ENCODE measurements around the gene PIP5K1C.

The PIP5K1C gene, protein sequence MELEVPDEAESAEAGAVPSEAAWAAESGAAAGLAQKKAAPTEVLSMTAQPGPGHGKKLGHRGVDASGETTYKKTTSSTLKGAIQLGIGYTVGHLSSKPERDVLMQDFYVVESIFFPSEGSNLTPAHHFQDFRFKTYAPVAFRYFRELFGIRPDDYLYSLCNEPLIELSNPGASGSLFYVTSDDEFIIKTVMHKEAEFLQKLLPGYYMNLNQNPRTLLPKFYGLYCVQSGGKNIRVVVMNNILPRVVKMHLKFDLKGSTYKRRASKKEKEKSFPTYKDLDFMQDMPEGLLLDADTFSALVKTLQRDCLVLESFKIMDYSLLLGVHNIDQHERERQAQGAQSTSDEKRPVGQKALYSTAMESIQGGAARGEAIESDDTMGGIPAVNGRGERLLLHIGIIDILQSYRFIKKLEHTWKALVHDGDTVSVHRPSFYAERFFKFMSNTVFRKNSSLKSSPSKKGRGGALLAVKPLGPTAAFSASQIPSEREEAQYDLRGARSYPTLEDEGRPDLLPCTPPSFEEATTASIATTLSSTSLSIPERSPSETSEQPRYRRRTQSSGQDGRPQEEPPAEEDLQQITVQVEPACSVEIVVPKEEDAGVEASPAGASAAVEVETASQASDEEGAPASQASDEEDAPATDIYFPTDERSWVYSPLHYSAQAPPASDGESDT

DNA sequence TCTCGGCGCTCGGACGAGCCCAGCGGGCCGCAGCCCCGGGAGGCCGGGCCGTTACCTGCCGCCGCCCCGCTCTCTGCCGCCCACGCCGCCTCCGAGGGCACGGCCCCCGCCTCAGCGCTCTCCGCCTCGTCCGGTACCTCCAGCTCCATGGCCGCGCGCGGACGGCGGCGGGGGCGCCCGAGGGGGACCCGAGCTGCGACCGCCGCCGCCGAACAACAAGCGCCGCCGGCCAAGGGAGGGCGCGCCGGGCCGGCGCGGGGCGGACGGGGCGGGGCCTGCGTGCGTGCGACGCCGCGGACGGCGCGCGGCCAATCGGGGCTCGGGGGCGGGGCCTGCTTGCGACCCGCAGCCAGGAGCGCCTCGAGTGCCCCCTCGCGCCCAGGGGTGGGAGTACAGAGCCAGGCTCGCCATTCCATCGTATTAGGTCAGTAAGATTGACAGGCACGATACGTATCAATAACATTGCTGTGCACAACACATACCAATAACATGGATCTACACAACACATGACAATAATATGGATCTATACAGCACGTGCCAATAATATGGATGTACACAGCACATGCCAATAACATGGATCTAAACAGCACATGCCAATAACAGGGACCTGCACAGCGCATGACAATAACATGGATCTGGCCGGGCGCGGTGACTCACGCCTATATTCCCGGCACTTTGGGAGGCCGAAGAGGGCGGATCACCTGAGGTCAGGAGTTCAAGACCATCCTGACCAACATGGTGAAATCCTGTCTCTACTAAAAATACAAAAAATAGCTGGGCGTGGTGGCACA lies at the start of gene PIP5K1C:
PIP5K1C (minus strand) TSS at position 227 of the 791 bp plus-strand sequence; CDS start at position 149, 78 bp downstream.
- DNase-seq (ENCODE audit: low spot score) = peak; percentile 99

DNA sequence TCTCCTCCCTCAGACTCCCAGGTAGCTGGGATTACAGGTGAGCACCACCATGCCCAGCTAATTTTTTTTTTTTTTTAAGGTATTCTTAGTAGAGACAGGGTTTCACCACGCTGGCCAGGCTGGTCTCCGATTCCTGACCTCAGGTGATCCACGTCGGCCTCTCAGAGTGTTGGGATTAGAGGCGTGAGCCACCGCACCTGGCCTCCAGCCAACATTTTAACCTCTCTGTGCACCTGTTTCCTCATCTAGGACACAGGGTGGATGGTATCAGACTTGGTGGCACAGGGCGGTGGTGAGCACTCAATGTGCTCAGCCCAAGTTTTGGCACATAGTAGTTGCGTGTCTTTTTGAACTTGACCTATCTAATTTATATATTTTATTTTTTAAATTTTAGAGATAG lies 48.7 kb upstream of the PIP5K1C start:
- DNase-seq (ENCODE audit: low spot score) = no peak

DNA sequence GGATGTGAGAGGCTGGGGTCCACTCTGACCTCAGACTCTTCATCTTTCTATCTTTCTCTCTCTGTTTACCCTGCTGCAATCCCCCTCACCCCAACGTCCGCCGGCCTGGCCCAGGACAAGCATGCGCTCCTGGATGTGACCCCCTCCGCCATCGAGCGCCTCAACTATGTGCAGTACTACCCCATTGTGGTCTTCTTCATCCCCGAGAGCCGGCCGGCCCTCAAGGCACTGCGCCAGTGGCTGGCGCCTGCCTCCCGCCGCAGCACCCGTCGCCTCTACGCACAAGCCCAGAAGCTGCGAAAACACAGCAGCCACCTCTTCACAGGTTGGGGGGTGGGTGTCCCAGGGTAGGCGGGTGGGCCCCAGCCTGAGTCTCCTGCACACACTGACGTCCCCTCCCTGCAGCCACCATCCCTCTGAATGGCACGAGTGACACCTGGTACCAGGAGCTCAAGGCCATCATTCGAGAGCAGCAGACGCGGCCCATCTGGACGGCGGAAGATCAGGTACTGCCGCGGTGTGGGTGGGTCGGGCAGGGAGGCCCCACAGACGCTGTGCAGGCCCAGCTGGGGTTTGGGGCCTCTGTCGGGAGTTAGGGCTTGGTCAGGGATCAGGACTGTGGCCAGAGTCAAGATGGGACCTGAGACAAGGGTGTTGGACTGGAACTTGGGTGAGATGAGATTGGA lies 46.2 kb upstream of the PIP5K1C start:
- no peak for DNase-seq (ENCODE audit: low spot score)

DNA sequence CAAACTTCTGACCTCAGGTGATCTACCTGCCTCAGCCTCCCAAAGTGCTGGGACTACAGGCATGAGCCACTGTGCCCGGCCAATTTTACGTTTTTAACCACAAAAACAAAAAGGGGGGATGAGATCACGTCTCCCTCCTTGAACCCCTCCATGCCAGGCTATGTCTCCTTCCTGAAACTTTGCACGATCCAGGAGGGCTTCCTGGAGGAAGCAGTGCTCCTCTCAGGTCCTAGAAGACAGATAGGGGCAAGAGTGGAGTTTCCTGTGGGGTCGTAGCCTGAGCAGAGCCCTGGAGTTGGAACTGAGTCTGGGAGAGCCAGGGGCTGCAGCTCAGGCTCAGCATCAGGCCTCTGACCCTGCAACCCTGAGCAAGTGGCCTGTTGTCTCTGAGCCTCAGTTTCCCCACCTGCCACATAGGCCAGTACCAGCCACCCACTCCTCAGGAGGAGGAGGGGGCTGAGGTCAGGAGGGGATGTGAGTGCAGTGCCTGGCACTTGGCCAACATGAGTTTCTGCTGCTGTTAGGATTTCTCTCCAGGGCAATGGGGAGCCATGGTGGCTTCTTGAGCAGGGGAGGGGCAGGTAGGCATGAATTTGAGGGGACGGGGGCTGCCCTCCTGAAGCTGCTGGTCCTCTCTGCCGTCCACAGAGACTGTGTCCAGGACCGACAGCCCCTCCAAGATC lies 45.2 kb upstream of the PIP5K1C start:
- DNase-seq (ENCODE audit: low spot score) = no peak

DNA sequence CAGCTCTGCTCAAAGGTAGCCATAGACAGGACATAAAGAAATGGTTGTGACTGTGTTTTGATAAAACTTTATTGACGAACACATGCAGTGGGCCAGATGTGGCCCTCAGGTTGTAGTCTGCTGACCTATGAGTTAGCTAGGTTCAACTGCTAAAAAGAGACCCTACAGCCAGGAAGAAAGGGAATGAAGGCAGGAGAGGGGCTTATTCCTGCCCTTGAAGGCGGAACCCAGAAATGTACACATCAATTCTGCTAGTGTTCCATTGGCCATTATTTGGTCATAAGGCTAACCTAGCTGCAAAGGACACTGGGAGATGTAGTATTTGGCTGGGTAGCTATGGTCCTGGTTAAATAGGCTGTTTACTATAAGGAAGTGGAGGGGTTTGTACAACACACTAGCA lies 43.2 kb upstream of the PIP5K1C start:
- no peak for DNase-seq (ENCODE audit: low spot score)

DNA sequence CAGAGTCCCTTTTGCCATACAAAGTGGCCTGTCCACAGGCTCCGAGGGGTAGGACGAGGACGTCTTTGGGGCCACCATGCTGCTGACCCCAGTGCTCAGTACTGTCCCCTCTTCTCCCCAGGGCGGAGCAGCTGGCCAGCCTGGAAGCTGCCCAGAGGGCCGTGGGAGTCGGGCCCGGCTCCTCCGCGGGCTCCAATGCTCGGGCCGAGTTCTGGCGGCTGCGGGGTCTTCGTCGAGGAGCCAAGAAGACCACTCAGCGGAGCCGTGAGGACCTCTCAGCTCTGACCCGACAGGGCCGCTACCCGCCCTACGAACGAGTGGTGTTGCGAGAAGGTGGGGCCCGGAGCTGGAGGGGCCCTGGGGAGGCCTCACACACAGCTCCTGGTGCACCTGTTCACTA lies 40.2 kb upstream of the PIP5K1C start:
- DNase-seq (ENCODE audit: low spot score) = no peak

DNA sequence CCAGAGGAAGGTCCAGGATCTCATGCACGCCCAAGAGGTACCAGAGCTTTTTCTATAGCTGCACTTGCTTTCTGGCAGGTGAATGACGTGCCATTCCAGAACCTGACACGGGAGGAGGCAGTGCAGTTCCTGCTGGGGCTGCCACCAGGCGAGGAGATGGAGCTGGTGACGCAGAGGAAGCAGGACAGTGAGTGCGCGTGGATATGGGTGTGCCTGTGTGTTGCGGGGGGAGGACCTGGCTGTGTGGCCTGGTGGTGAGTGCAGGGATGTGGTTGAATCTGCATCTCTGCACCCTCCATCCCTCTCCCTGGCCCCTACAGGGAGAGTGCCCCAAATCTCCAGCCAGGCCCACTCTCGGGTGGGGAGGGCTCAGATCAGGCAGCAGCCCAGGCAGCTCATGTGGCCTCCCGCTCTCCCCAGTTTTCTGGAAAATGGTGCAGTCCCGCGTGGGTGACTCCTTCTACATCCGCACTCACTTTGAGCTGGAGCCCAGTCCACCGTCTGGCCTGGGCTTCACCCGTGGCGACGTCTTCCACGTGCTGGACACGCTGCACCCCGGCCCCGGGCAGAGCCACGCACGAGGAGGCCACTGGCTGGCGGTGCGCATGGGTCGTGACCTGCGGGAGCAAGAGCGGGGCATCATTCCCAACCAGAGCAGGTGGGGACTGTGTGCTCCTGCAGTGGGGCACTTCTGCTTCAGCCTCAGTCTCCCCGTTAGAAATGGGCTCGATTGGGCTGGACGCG lies 38.4 kb upstream of the PIP5K1C start:
- DNase-seq (ENCODE audit: low spot score) = no peak

DNA sequence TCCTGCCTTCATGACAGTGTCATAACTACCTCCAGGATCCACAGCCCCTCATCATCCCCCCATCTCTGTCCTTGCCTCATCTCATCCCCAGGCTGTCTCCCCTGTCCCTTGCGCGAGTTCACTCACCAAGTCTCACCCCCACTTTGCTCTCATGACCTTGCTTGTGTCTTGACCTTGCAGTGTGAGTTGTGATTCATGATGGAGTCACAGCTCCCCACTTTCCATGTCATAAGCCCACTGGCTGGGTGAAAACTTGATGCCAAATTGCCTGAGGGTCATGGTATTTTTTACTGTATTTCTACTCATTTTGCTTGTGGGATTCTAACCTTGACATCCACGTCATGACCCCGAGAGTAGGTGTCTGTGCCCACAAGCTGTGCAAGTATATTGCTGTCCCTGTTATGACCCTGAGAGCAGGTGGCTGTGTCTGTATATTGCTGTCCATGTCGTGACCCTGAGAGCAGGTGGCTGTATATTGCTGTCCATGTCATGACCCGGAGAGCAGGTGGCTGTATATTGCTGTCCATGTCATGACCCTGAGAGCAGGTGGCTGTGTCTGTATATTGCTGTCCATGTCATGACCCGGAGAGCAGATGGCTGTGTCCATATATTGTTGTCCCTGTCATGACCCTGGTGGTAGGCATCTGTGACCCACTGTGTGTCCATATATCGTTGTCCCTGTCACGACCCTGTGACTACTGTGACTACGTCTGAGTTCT lies 37.4 kb upstream of the PIP5K1C start:
- no peak for DNase-seq (ENCODE audit: low spot score)

DNA sequence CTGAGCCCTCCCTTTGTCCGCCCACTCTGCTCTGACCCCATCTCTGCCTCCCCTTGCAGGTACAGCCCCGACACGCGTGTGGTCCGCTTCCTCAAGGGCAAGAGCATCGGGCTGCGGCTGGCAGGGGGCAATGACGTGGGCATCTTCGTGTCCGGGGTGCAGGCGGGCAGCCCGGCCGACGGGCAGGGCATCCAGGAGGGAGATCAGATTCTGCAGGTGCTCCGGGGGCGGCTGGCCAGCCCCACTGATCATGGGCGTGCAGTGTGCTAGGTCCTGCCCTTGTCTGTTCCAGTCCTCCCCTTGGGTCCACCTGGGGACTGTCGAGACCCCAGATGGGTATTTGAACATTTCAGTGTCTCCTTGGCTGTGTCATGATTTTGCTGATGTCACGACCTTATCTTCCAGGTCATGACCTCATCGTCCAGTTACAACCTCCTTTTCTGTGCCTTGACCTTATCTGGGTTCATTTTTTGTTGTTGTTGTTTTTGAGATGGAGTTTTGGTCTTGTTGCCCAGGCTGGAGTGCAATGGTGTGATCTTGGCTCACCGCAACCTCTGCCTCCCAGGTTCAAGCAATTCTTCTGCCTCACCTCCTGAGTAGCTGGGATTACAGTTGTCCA lies 35.9 kb upstream of the PIP5K1C start:
- DNase-seq (ENCODE audit: low spot score) = no peak

DNA sequence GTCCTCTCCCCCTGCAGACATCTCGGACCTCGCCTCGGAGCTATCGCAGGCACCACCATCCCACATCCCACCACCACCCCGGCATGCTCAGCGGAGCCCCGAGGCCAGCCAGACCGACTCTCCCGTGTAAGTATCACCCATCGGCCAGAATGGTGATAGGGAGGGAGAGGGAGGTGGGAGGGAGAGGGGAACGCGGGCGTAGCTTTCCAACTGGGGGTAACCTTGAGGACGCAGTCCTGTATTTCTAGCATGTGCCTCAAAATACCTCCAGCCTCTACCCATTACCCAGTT lies 34.0 kb upstream of the PIP5K1C start:
- no peak for DNase-seq (ENCODE audit: low spot score)

DNA sequence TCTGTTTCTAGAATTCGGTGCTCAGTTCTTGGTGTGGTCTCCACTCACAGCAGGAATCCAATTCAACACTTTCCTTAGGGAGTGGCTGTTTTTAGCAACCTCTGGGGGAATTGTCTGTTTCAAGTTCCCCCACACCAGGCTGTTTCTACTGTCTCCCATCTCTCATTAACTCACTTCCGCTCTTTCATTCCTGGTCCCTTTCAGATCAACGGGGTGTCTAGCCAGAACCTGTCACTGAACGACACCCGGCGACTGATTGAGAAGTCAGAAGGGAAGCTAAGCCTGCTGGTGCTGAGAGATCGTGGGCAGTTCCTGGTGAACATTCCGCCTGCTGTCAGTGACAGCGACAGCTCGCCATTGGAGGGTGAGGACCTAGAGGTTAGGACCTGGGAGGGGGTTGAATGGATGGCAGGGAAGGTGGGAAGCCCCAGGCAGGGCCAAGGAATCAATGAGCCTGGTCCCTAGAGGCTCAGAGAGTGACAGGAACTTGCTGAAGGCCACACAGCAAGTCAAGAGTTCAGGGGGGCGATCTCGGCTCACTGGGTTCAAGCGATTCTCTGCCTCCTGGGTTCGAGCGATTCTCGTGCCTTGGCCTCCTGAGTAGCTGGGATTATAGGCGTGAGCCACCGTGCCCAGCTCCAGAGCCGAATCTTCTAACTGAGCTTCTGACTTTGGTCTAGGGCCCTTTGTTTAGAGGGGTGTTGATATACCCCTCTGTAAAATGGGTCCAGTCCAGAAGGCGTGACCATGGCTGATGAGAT lies 33.5 kb upstream of the PIP5K1C start:
- DNase-seq (ENCODE audit: low spot score) = no peak

DNA sequence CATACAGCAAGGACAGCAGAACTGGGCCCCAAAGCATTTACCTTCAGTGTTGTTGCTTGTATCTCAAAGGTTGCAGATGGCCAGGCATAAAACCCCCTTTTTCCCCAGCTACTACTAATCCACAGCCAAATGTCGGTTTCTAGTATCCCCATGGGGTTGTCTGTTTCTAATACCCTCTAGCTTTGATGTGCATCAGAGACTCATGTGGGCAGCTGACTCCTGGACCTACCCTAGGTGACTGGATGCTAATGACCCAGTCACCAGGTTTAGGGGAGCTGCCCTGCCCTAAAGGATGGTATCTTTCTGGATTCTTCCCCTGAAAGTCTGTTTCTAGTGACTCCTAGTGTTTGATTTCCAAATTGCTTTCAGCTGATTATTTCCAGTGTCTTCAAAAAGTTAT lies 31.8 kb upstream of the PIP5K1C start:
- DNase-seq (ENCODE audit: low spot score) = no peak

DNA sequence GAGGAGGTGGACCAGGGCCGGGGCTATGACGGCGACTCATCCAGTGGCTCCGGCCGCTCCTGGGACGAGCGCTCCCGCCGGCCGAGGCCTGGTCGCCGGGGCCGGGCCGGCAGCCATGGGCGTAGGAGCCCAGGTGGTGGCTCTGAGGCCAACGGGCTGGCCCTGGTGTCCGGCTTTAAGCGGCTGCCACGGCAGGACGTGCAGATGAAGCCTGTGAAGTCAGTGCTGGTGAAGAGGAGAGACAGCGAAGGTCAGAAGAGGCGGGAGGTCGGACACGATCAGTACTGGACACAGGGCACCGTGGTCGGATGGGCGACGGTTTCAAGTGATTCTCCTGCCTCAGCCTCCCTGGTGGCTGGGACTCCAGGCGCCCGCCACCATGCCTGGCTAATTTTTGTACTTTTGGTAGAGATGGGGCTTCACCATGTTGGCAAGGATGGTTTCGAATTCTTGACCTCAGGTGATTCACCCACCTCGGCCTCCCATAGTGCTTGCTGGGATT lies 30.2 kb upstream of the PIP5K1C start:
- no peak for DNase-seq (ENCODE audit: low spot score)

DNA sequence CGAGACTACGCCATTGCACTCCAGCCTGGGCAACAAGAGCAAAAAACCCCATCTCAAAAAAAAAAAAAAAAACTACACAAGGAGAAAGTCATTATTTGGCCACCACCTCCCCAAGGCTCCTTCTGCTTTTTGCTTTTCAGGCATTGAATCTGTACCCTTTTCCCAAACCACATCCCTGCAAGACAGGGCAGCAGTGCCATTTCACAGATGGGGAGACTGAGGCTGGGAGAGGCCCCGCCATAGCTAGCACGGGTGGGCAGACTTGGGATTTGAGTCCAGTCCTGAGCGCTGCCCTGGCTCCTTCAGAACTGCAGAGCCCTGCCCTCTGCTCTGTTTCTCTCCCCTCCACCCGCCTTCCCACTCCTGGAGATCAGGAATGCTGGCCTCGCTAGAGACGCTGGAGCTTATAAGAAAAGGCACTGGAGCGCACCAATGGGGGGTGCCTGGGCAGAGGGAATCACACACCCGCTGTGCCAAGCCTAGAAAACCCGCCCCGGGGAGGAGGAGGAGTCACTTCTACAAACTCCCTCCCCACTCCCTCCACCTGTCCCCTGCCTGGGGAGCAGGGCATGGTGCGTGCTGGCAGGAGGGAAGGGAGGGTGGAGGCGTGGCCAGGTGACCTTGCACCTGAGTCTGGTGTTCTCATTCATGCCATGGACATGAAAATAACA lies 25.5 kb upstream of the PIP5K1C start:
- DNase-seq (ENCODE audit: low spot score) = peak; percentile 66

DNA sequence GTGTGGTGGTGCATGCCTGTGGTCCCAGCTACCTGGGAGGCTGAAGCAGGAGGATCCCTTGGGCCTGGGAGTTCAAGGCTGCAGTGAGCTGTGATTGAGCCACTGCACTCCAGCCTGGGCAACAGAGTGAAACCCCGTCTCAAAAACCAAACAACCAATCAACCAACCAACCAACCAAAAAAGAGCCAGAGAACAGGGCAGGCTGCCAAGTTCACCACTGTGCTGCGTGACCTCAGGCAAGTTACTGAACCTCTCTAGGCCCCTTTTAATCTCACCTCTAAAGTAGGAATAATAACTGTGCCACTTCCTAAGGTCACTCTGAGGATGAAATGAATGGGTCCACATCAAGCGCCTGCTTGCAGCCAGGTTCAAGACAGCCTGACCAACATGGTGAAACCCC lies 24.9 kb upstream of the PIP5K1C start:
- no peak for DNase-seq (ENCODE audit: low spot score)

DNA sequence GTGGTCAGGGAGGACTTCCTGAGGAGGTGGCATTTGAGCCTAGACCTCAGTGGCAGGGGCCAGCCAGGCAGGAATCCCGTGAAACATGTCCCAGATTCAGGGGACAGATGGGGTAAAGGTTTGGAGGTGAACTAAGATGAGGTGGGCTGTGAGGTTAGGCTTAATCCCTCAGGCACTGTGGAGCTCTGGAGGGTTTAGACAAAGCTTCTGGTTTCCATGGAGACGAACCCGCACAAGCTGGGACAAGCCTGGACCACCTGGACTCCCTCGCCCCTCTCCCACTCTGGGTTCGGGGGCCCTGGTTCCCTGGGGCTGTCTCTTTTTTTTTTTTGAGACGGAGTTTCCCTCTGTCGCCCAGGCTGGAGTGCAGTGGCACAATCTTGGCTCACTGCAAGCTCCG lies 23.6 kb upstream of the PIP5K1C start:
- DNase-seq (ENCODE audit: low spot score) = no peak

DNA sequence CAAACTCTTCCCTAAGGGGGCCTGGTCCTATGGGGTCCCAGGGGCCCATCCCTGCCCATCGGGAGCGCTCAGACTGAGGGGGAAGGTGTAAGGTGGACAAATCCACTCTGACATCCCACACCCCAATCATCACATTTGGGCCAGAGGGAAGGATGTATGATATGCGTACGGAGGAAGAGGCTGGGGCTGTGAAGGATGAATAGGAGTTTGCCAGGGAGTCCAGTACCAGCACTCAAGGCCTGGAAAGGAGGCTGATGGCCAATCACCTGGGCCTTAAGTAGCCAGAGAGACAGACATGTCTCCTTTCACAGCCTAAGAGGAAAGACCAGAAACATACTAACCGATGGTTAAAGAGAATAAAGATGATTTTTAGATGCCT lies 22.8 kb upstream of the PIP5K1C start:
- no peak for DNase-seq (ENCODE audit: low spot score)

DNA sequence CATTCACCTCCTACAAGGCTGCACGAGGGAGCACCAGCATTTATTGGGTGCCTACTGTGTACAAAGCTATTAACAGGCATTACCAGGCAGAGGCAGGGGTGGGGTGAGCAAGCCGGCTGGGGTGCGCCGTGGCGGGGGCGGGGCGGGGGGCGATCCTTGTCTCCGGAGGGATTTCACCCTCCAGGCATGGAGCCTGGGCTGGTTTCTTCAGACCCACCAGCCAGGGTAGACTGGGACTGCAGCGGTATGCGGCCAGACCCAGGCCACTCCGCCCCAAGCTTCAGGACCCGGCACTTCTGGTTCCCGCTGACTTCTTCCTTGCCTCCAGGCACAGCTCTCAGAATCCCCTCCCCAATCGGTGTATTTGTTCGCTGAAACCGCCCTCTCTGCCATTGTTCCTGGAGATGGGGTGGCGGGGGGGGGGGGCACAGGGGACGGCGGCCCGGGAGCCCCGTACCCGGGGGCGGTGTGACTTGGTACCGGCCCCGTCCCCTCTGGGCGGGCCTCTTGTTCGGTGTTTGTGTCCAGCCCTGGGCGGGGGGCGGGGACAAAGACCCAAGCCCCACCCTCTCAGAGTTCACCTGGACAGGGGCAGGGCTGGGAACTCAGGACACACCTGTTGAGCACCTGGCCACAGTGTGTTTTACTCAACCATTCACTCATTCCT lies 22.3 kb upstream of the PIP5K1C start:
- DNase-seq (ENCODE audit: low spot score) = peak; percentile 86
